NCI-H524 treated with DMSO at 0.1 percent for 48 hours (cell line): Measurements from ENCODE around the gene AXIN1.
"Not testable (repeated sequence)": the region's sequence is repeated elsewhere in the genome, so short reads cannot be mapped to it uniquely, and the experiment has no call there.

Experiments
- DNase-seq: peaks from one replicate; lab custom pipeline; 2025; lab: John Stamatoyannopoulos, UW

AXIN1 gene

GRCh38 chr16:354291-354881, 1.9 kb upstream of the AXIN1 start:
- DNase-seq, result no peak

GRCh38 chr16:353404-354290, 1.1 kb upstream of the AXIN1 start:
- DNase-seq, result no peak

- DNase-seq, result no peak
These were observed 561 bp downstream of the AXIN1 start for GRCh38 chr16:351804-352520.

- no peak for DNase-seq
These were observed 2.3 kb downstream of the AXIN1 start for GRCh38 chr16:350203-350602.

- no peak for DNase-seq
These were observed 3.3 kb downstream of the AXIN1 start for GRCh38 chr16:349211-349610.

- not testable (repeated sequence) for DNase-seq
These were observed 4.0 kb downstream of the AXIN1 start for GRCh38 chr16:348495-348894.

- no peak for DNase-seq
These were observed 5.3 kb downstream of the AXIN1 start for GRCh38 chr16:347203-347602.

GRCh38 chr16:346587-346986, 5.9 kb downstream of the AXIN1 start:
- DNase-seq, result no peak

- no peak for DNase-seq
These were observed 6.8 kb downstream of the AXIN1 start for GRCh38 chr16:345772-346171.

- DNase-seq, result no peak
These were observed 9.9 kb downstream of the AXIN1 start for GRCh38 chr16:342455-343213.

GRCh38 chr16:341974-342336, 10.6 kb downstream of the AXIN1 start:
- DNase-seq, result not testable (repeated sequence)

- DNase-seq, result not testable (repeated sequence)
These were observed 11.2 kb downstream of the AXIN1 start for GRCh38 chr16:341095-341973.

- DNase-seq, result no peak
These were observed 12.0 kb downstream of the AXIN1 start for GRCh38 chr16:340370-341091.

GRCh38 chr16:339680-340079, 12.8 kb downstream of the AXIN1 start:
- no peak for DNase-seq

- no peak for DNase-seq
These were observed 14.4 kb downstream of the AXIN1 start for GRCh38 chr16:337975-338575.

- no peak for DNase-seq
These were observed 15.1 kb downstream of the AXIN1 start for GRCh38 chr16:337437-337836.

GRCh38 chr16:336269-336668, 16.3 kb downstream of the AXIN1 start:
- DNase-seq, result no peak

- DNase-seq, result not testable (repeated sequence)
These were observed 17.5 kb downstream of the AXIN1 start for GRCh38 chr16:334861-335632.

GRCh38 chr16:334164-334832, 18.2 kb downstream of the AXIN1 start:
- DNase-seq, result not testable (repeated sequence)
